HG03196 (cell line): ENCODE results near the gene SPACA4.

Experiments
- ATAC-seq: cut with Tn5 transposase; IDR thresholded peaks from one replicate; pipeline ENCODE4 v1.9.1; 2021; ENCODE audit not compliant: unreplicated experiment

SPACA4 gene

GRCh38 chr19:48633148-48634035 lies 26.9 kb downstream of the SPACA4 start:
- no peak for ATAC-seq

GRCh38 chr19:48634036-48634342 lies 27.4 kb downstream of the SPACA4 start:
- no peak for ATAC-seq

DNA sequence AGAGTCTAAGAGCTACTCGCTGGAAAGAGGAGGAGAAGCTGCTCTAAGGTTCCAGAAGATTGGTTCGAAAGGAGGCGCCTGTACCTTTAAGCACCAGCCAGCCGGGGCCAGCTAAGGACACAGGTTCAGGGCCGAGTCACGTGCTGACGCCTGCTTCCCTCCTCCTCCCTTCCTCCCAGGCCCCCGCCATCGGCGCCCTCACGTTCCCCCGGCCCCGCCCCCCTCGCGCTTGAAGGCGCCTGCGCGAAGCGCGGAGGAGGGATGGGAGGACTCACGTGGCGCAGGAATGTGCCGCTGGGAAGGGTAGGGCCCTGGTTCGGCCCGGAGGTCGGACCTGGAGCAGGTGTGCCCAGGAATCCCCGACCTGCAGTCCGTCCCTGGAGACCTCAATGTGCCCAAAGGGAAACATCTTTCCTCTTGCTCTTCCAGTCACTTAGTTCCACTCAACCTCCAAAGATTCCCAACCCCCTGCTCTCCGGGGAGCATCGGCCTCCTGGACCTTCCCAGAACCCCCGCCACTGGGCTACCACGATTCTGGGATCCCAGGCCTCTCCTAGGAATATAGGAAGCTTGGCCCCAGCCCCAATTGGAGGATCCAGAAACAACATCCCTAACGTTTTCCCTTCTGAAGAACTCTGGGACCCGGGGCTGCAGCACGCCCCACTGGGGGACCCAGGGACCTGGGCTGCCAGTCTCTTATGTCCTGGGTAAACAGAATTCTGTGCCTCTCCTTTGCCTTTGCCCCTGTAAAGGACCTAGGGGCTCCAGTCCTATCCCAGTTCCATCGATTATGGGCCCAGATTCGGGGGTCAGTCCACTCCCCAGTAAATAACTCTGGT lies 28.1 kb downstream of the SPACA4 start:
- peak; percentile 26 for ATAC-seq

DNA sequence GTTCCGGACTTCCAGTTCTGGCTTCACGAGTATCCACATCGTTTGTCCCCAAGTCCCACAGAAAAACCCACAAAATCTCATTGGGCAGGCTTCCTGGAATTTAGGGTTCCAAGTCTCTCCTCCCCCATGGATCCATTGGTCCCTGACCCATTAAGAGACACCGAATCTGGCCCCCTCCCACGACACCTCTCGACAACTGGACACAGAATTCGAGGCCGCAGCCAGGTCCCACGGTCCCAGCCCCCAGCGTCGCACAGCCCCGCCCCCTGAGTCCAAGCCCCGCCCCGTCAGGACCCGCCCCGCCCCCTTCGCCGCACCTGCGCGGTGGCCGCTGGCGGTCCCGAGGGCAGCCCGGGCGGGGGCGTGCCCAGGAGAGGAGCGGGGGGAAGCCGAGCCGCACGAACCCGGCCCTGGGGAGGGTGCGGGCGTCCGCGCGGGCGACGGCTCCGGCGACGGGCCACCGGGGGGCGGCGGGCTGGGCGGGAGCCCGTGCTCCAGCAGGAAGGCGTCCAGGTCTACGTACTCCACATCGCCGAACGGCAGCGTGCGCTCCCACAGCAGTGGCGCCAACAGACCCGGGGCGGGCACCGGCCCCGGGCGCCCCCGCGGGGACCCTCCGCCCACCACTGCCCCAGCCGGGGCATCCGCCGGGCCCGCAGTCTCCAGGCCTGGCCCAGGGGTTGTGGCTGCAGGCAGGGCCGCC lies 28.9 kb downstream of the SPACA4 start:
- no peak for ATAC-seq

DNA sequence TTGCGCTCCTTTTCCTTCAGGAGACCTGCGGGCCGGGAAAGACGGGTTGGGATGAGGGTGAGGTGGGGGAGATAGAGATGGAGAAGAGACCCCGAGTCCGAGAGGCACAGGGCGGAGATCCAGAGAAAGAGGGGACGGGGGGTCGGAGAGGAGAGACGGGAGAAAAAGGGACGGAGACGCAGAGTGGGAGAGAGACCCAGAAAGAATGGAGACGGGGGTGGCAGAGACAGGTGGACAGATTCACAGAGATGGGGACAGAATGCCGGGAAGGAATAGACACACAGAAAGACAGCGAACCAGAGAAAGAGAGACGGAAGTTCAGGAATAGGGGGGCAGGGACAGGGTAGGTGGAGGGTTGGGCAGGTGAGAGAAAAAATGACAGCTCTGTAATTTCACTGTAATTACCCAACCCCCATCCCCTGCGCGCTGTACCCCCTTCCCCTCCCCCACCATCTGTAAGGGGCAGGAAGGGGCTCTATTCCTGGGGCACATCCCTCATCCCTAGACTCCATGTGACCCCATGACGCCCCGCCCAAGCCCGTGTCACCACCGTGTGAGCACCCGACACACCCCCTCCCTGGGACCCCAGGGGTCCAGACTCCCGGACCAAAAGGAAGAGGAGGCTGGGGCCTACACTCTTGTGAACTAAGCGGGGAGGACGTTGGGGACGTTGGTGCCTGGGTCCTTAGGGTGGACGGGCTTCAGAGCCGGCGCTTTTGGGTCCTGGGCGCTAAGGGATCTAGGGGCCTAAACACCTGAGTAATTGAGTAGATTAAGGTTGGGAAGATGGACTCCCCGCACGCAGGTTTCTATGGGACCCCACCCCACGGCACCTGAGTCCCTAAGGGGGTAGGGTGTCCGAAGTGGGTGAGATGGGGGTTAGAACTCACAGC lies 29.7 kb downstream of the SPACA4 start:
- no peak for ATAC-seq

DNA sequence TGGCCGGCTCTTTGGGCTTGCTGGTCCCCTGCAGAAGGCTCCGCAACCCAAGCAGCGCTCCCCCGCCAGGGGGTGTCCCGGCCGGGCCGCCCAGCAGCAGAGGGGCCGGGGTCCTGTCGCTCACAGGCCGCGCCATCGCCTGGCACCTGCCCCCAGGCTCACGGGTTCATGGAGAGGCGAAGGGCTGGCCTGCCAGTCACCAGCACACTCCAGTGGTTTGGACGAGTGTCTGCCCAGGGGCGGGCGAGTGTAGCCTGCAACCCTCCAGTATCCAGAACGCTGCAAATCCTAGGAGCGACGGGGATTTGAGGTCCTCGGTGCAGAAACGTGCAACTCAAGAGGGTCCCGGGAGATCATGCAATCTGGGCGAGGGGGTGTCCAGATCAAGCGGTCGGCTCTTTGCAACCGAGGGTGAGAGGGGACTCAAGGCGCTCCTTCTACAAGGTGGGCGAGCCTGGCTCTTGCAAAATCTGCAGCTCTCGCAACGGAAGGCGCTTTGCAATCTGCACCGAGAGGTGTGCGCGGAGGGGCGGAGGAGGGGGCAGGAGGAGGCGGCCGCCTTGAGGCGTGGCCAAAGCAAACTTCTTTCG lies 30.4 kb downstream of the SPACA4 start, which contains the start of gene DBP:
Gene DBP, minus strand, starts transcription at position 521 of the 590 bp plus-strand sequence. Its CDS starts 385 bp downstream, at position 136.
- ATAC-seq, result peak; percentile 0

DNA sequence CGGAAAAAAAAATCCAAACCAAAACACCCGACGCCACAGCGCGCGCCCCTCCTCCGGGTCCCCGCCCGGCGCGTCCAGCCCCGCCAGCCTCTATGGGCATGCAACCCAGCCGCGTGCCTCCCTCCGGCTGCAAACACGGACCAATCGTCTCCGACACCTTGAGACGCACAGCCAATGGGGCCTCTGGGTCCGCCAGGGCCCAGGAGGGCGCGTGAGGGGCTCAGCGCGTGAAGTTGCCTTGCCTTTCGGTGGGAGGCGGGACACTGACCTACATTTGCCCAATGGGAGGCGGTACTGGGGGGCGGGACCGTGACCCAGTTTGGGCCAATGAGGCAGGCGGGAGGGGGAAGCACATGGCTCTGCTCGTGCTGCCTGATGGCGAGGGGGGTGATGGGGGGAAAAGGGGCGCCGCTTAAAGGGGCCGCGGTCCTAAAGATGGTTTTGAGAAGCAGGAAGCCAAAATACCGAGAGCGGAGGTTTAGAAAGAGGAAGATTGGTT lies 31.0 kb downstream of the SPACA4 start:
- peak; percentile 61 for ATAC-seq

DNA sequence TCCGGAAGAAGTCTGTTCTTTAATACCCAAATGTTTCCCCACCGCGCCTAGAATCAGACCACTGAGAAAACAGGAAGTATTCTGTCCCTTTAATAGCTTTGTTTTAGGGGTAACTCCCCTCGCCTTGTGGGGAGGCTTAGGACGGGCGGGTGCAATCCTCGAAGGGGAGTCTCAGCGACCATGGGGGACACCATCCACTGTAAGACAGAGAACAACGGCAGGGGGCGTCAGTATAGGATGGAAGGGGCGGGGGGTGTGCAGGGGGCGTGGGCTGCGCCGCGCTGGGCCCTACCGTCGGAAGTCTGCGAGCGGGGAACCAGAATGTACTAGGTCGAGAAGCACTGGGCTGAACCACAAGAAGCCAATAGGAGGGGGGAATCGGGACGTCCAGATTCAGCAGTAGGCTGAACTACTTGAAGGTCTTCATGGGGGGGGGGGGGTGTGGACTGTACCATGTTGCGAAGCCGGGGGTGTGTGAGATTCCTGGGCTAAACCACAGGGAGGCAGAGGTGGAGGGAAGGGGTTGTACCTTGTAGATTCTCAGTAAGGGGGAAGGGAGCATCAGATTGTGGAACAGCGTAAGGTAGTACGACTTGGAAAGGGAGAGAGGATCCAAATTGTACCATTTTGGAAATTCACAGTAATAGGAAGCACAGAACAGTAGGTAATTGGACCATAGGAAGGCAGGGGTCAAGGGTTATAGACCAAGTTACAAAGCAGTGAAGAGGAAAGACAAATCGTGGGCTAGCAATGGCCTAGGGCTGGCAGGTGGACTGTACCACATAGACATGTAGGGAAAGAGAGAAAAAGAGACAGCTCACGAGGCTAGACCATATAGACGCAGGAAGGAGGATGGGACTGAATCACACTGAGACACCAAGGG lies 31.6 kb downstream of the SPACA4 start:
- peak; percentile 6 for ATAC-seq

DNA sequence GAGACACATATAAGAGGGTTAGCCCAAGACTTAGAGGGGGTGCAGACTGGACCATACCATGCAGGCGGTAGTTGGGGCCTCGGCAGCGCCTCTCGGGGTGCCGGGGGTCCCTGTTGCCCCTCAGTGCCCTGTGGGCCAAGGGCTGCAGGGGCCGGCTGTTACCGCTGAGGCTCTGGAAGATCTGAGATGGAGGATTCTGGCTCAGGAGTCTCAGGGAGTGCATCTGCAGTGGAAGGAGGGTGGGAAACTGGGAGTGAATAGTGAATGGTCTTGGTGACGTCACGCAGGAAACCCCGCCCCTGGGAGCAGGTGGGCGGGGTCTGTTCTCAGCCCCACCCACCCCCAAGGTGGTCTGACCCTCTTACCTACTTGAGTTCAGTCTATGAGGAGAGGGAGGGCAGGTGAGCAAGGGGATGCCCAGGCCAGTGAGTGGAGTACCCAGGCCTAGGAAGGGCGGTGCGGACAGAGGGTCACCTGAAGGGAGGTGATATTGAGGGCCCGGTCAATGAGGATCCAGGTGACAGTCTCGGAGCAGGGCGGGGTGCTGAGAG lies 32.4 kb downstream of the SPACA4 start:
- no peak for ATAC-seq

DNA sequence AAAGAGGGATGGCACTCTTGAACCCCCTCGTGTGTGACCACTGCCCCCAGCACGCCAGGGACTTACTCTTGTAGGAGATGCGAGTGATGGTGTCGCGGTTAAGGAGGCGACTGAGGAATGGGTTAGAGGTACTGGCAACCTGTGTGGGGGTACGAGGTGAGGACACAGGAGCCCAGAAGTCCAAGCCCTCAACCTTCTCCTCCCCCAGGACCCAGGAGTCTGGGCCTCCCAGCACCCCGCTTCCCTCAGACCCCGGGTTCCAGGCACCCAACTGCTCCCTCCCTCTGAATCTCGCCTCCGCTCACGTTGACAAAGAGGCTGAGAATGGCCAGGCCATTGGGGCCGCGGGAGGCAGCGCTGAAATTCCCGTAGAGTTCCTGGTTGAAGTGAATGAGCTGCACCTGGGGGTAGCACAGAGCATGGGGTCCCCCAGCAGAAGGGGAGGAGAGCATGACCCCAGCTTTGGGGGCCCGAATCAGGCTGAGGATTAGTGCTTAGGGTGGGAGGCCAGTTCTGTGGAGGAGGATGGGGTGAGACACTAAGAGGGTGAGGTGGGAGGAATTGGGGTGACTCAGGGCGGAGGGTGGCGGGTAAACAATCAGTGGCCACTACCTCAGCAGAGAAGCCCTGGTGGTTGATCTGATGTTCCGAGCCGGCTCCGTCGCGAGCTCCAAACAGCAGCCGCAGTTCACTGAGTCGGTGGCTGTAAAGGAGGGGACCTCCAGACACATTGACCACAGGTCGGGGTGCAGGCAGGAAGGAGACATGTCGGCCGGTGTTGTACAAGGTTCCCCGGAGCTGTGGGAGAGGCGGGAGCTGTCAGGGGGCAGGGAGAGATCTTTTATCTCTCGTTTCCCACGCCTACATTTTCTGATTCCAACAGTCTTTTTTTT lies 33.2 kb downstream of the SPACA4 start:
- no peak for ATAC-seq

DNA sequence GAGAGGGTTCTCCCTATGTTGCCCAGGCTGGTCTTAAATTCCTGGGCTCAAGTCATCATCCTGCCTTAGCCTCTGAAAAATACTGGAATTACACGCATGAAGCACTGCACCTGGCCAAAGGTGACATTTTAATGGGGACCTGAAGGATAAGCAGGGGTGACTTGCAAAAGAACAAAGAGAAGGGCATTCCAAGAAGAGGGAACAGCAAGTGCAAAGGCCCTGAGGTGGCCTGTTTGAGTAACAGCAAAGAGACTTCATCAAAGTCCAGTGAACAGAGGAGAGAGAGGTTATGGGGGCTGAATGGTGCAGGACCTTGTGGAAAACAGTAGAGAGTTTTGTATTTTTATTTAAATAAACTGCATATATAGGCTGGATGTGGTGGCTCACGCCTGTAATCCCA lies 35.3 kb downstream of the SPACA4 start:
- no peak for ATAC-seq

DNA sequence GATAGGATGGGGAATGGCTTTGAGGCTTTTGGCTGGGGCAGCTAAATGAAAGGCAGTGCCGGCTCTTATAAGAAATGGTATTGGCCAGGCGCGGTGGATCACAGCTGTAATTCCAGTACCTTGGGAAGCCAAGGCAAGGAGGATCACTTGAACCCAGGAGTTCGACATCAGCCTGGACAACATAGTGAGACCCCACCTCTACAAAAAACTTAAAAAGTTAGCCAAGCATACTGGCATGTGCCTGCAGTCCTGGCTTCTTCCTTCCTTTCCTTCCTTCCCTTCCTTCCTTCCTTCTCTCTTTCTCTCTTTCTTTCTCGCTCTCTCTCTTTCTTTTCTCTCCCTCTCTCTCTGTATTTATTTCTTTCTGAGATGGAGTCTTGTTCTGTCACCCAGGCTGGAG lies 36.3 kb downstream of the SPACA4 start:
- no peak for ATAC-seq

DNA sequence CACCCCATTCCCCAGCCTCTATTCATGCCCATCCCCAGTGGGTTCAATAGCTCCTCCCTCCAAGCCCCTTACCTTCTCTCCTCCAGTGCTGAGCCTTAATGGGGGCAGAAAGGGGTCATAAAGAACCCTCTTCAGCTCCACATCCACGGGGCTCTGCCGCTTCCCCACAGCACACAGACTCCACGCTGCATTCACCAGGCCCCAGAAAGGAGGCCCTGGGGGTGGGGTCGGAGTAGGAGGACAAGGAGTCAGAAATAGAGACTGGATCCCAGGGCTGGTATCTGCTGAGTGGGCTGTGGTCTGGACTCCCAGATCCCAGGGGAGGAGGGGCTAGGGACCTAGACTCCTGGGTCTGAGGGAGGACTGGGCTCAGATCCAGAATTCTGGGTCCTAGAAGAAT lies 37.8 kb downstream of the SPACA4 start:
- ATAC-seq, result no peak

DNA sequence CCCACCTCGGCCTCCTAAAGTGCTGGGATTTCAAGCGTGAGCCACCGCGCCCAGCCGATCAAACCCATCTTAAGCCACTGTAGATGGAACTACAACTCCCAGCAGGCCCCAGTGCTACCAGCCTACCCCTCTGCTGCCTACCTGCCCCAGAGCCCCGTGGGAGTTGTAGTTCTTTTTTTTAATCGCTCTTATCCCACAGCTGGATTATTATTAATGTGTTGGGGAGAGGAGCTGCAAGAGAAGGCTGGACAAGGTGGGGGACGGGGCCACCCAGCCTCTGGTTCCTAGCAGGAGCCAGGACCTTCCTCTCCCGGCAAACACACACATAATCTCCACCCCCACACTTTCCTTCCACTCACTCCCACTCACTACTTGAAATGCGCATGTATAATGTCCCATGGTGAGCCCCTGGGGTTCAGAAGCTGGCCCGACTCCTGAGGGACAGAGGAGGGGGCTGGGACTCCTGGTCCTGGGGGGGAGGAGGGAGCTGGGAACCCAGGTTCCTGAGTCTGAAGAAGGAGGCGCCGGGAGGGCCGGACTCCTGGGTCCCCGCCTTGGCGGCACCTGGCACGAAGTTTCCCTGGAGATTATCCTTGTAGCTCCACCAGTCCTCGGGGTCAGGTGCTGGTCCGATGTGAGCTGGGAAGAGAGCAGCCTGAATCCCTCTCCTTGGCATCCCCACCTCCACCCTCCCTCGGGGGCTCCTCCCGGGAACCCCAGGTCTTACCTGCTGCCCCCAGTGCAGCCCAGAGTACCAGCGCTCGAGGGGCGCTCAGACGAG lies 38.5 kb downstream of the SPACA4 start:
- no peak for ATAC-seq

DNA sequence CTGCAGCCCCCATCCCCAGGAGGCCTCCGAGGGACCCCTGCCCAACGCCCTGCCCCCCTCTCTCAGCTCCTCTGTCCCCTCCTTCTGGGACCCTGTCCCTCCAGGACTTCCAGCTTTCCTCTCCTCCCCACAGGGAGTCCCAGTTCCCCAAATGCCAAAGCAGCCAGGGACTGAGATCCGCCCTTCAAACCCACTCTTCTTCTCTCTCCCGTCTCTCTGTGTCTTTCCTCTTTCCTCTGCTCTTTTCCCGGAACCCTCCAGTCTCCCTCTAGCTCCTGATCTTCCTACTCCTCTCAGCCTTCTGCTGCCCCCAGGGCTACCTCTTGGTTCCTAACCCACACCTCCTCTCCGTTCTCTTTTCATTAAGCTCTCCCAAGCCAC lies 39.1 kb downstream of the SPACA4 start:
- no peak for ATAC-seq

DNA sequence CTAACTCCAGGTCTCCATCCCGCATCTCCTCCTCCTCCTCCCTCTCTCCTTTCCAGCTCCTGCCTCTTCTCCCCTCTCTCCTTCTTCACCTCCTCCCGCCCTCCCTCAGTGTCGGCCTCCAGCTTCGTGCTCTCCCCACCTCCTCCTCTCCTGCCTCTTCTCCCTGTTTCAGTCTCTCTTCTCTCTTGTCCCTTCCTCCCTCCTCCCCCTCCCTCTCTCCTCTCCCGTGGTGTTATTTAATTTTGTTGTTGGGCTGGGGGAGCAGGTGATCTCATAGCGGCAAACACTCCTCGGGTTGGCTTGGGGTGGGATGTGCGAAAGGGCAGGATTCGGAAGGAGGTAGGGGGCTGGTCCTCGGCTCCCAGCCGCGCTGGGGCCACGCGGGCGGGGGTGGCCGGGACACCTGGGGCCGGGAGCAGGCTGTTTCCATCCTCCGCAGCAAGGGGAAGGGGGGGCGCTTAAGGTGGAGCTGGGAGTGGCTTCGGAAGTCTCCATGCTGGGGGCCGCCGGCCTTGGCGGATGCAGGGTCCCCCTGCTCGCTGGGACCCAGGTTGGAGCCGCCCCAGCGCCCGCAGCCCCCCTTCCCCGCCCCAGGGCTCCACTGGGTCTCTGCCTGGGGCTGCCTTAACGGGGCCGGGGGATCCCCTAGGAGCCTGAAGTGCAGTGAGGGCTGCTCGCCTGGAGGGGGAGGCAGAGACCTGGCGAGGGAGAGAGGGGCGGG lies 39.6 kb downstream of the SPACA4 start, which contains the start of gene CA11:
Gene CA11, minus strand, starts transcription at position 187 of the 721 bp plus-strand sequence. CDS start 555 bp downstream, outside the sequence.
- ATAC-seq, result peak; percentile 66
